Body of pancreas (tissue), 4 donors: ENCODE results near the gene PDHA1. TPM values are rescaled to one million over a fixed set of nuclear protein-coding genes. Genes with fewer than 3 reads are reported as not detected.

ENCODE experiments used
- ATAC-seq: fragments of 150-250 bp; one replicate; pipeline ENCODE4 v1.9.1; 2016
- DNase-seq, 4 donors: peaks; one replicate each; pipeline ENCODE4 v3.0.0-alpha.2; 2019
- H3K27ac ChIP-seq, 4 donors: fragments of 200-600 bp; sonication (generic); 1 replicate in 3 of 4; 2 replicates in 1 of 4; pipeline versions ENCODE4 v1.5.1 to v1.6.1; 2016 to 2019; ENCODE audit warnings: mild to moderate bottlenecking in 1 of 4, mixed read lengths in 1 of 4, moderate library complexity in 1 of 4
- H3K27me3 ChIP-seq, 2 donors: fragments of 200-600 bp; sonication (generic); one replicate each; pipeline ENCODE4 v1.6.0; 2016; ENCODE audit warnings: mild to moderate bottlenecking in 1 of 2
- H3K36me3 ChIP-seq, 2 donors: fragments of 200-600 bp; sonication (generic); replicated peaks in 1 of 2; 2 replicates each; pipeline ENCODE4 v1.5.1; 2016; ENCODE audit warnings: low read depth in 2 of 2; ENCODE audit not compliant: insufficient read depth in 1 of 2
- H3K4me1 ChIP-seq: fragments of 200-600 bp; sonication (generic); one replicate; pipeline ENCODE4 v1.6.0; 2016
- H3K4me3 ChIP-seq, 2 donors: fragments of 200-600 bp; sonication (generic); 1 replicate in 1 of 2; 2 replicates in 1 of 2; pipeline ENCODE4 v1.5.1; 2016 to 2019
- H3K9me3 ChIP-seq, 3 donors: fragments of 200-600 bp; sonication (generic); 1 replicate in 2 of 3; 2 replicates in 1 of 3; pipeline ENCODE4 v1.5.1; 2016
- POLR2A ChIP-seq, 3 donors: fragments of 450-650 bp; IDR thresholded peaks; one replicate each; pipeline ENCODE4 v1.6.1; 2016; ENCODE audit warnings: antibody characterized with exemption in 3 of 3, mild to moderate bottlenecking in 2 of 3
- WGBS, 2 donors: methylation state at CpG; one replicate each; pipeline ENCODE4 v1.1.5; 2017; 5-methylcytosine and 5-hydroxymethylcytosine counted together
- intact Hi-C: fragments of 100-400 bp; cut with DNase I; formaldehyde crosslinking; loops from one replicate; pipeline ENCODE4 v1.15.1; 2023
- total RNA-seq, 2 donors: library from RNA; depleted of rRNA; stranded (reverse); fragments of >200 nt; gene quantifications; one replicate each; pipeline ENCODE4 v1.1.0, GENCODE V29; 2016
- TF ChIP-seq, protein P1 (sequence below), 7 experiments: fragments of 450-650 bp in 4 of 7; fragments of 200-600 bp in 3 of 7; sonication (generic) in 3 of 7; IDR thresholded peaks; one replicate each; pipeline ENCODE4 v1.5.1; 2016 to 2019; ENCODE audit warnings: antibody characterized with exemption in 7 of 7

Gene PDHA1
- total RNA-seq, 2 donors from 2014 or later, result 73.7 to 83.7 TPM

DNA sequence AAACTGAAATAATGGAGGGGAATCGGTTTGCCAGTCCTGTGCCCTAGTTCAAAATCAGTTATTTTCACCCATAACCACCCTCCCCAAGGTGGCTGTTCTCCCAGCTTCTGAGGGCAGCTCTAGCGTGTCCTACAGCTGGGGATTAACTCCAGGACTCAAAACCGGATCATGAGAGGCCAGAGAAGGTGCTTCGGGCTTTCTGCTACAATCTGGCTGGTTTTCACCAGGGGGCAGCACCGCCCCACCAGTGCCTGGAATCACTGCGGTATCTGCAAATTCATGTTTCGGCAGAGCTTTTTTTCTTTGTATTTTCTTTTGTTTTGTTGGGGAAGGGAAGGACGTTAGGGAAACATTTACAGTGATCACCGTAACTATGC is 28.4 kb downstream of the PDHA1 start:
- Histone ChIP-seq H3K27ac (no peak overlapping the region), H3K4me1 (peaks cover 7% of the 10 kb centered on the region), H3K4me3 (no peak overlapping the region), H3K27me3 (no peaks in the 10 kb centered on the region), H3K9me3 (no peaks in the 10 kb centered on the region), H3K36me3 (no peaks in the 10 kb centered on the region)
- TF ChIP-seq, protein P1, sequence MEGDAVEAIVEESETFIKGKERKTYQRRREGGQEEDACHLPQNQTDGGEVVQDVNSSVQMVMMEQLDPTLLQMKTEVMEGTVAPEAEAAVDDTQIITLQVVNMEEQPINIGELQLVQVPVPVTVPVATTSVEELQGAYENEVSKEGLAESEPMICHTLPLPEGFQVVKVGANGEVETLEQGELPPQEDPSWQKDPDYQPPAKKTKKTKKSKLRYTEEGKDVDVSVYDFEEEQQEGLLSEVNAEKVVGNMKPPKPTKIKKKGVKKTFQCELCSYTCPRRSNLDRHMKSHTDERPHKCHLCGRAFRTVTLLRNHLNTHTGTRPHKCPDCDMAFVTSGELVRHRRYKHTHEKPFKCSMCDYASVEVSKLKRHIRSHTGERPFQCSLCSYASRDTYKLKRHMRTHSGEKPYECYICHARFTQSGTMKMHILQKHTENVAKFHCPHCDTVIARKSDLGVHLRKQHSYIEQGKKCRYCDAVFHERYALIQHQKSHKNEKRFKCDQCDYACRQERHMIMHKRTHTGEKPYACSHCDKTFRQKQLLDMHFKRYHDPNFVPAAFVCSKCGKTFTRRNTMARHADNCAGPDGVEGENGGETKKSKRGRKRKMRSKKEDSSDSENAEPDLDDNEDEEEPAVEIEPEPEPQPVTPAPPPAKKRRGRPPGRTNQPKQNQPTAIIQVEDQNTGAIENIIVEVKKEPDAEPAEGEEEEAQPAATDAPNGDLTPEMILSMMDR (IDR thresholded peaks at IDR 0.05), result peak; percentile 37 to 78 (median 68)
- no peak for TF ChIP-seq POLR2A (IDR thresholded peaks at IDR 0.05)
- DNase-seq, result peak; percentile 66 to 76 (median 67)
- WGBS, 2 donors, result 0 to 1% methylated on average over 6 to 9 of the region's 9 CpGs
- intact Hi-C loops, result no loop called here
- peak; percentile 92 for ATAC-seq

DNA sequence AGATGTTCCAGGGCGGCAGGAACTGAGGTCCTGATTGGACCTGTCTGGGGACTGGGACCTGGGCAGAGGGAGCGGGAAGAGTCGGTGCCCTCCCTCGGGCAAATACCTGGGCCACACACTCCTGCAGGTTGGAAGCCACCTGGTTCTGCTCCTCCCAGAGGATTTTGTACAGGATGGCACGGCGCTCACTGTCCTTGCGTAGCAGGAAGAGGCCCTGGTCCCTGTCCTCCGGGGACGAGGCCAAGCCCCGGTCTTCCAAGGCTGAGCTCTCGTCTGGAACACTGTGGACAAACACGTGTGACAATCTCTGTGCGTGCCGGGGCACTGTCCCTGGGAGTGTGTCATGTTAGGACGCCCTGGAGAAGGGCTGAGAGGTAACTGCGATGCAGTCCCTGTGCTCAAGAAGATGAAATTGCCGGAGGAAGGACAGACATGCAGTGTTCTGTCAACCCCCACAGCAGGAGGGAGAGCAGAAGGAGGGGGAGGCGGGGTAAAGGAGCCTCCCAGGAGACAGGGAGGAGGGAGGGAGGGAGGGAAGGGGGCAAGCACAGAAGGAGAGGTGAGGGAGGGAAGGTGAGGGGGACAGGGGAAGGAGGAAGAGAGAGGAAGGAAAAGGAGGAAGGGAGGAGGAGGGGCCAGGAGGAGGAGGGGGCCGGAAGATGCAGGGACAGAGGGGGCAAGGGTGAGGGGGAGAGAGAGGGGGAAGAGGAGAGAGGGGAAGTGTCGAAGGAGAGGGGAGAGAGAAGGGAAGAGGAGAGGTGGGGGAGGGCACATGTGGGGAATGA is 29.0 kb downstream of the PDHA1 start:
- 0 to 6% methylated on average over 2 to 19 of the region's 20 CpGs for WGBS, 2 donors
- TF ChIP-seq, protein P1 (IDR thresholded peaks at IDR 0.05), result no peak
- no peak for TF ChIP-seq POLR2A (IDR thresholded peaks at IDR 0.05)
- DNase-seq (peak in 2 of 4 donors; percentile 13 to 16), ATAC-seq (peak; percentile 50)
- intact Hi-C loops, result no loop called here
- no peaks in the 10 kb centered on the region for H3K36me3 ChIP-seq
- no peaks in the 10 kb centered on the region for H3K9me3 ChIP-seq
- H3K4me3 ChIP-seq, result no peak overlapping the region
- H3K4me1 ChIP-seq, result peaks cover 7% of the 10 kb centered on the region
- H3K27ac ChIP-seq, result no peak overlapping the region
- H3K27me3 ChIP-seq, result no peaks in the 10 kb centered on the region

DNA sequence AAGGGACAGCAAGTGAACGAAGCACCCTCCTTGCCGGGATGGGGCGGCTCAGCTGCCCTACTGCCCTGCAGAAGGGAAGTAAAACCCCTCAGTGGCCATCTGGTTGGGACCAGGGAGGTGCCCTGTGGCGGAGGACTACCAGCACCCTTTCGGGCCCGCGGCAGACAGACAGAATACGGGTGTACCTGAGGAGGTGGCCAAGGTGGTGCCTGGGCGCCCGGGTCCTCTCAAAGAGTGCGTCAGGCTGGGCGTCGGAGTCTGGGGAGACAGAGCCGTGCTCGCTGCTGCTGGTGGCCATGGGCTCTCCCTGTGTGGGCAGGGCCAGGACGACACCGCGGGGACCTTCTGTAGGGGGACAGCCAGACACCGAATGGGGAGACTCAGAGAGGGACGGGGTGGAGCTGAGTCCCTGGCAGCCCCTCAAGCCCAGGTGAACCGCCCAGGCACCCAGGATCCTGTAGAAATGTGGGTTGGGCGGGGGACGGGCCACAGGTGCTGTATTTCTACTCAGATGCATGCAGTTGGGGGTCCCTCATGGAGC is 29.7 kb downstream of the PDHA1 start:
- Histone ChIP-seq H3K9me3 (no peaks in the 10 kb centered on the region), H3K4me3 (no peak overlapping the region), H3K27me3 (no peaks in the 10 kb centered on the region), H3K27ac (no peak overlapping the region), H3K4me1 (peaks cover 7% of the 10 kb centered on the region), H3K36me3 (no peaks in the 10 kb centered on the region)
- DNase-seq, result no peak
- TF ChIP-seq POLR2A (IDR thresholded peaks at IDR 0.05), result no peak
- TF ChIP-seq, protein P1 (IDR thresholded peaks at IDR 0.05), result no peak
- intact Hi-C loops, result no loop called here
- WGBS, 2 donors, result 10 to 36% methylated on average over 5 to 16 of the region's 23 CpGs
- ATAC-seq, result no peak

DNA sequence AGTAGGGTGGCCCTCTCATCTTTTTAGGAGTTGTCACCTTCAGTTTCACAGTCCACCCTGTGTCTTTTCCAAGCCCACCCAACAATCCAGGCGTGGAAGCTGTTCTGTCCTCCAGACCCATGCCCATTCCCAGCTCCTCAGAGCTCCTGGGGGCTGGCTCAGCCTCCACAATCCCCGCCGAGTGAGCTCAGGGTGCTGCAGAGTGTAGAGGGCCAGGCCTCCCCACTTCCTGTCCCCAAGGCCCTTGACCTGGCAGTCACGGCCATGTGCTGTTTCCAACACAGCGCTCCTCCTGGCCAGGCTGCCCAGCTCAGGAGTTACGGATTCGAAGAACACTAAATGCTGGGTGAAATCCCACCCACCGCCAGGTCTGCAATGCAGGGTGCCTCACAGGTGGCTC is 31.8 kb downstream of the PDHA1 start:
- H3K27me3 ChIP-seq, result no peaks in the 10 kb centered on the region
- H3K27ac ChIP-seq, result no peak overlapping the region
- 62 to 89% methylated on average over 3 of the region's 8 CpGs for WGBS, 2 donors
- no peak for DNase-seq
- ATAC-seq, result no peak
- no peaks in the 10 kb centered on the region for H3K9me3 ChIP-seq
- no peak overlapping the region for H3K4me3 ChIP-seq
- H3K4me1 ChIP-seq, result peaks cover 7% of the 10 kb centered on the region
- H3K36me3 ChIP-seq, result no peaks in the 10 kb centered on the region
- no peak for TF ChIP-seq POLR2A (IDR thresholded peaks at IDR 0.05)
- TF ChIP-seq, protein P1 (IDR thresholded peaks at IDR 0.05), result no peak
- intact Hi-C loops, result loop anchor here (5.0 kb wide), 1 partner anchor 147 kb away; no protein-coding TSS in a partner anchor
